Endodermal cell (in vitro differentiated cells): ENCODE results near the gene HLA-DQB1. TPM values are rescaled to one million over a fixed set of nuclear protein-coding genes. Genes with fewer than 3 reads are reported as not detected.
A peak's percentile ranks its signal among the peaks of the same experiment; 100 is the strongest.

ENCODE experiments used
- DNase-seq: peaks from one replicate; pipeline ENCODE4 v3.0.0-alpha.2; 2017
- H3K27ac ChIP-seq: 2 replicates; pipeline ENCODE4 v1.5.1; 2013; ENCODE audit warnings: mild to moderate bottlenecking, low read depth, low read length, moderate library complexity
- H3K27me3 ChIP-seq: 2 replicates; pipeline ENCODE4 v1.6.1; 2013; ENCODE audit warnings: mild to moderate bottlenecking, low read length, moderate library complexity; ENCODE audit not compliant: insufficient read depth, control insufficient read depth, poor library complexity, severe bottlenecking
- H3K36me3 ChIP-seq: 2 replicates; pipeline ENCODE4 v1.7.0; 2013; ENCODE audit warnings: mild to moderate bottlenecking, low read length, moderate library complexity; ENCODE audit not compliant: control insufficient read depth, insufficient read depth
- H3K4me1 ChIP-seq: one replicate; pipeline ENCODE4 v1.7.0; 2013; ENCODE audit warnings: low read length; ENCODE audit not compliant: control insufficient read depth, insufficient read depth
- H3K4me3 ChIP-seq: 2 replicates; pipeline ENCODE4 v1.5.1; 2013; ENCODE audit warnings: mild to moderate bottlenecking, low read length, moderate library complexity
- H3K9ac ChIP-seq: 2 replicates; pipeline ENCODE4 v1.6.1; 2013; ENCODE audit warnings: mild to moderate bottlenecking, low read length, moderate library complexity; ENCODE audit not compliant: poor library complexity, severe bottlenecking; ENCODE audit errors: extremely low read depth
- H3K9me3 ChIP-seq: 2 replicates; pipeline ENCODE4 v1.6.1; 2013; ENCODE audit warnings: mild to moderate bottlenecking, low read length, moderate library complexity; ENCODE audit not compliant: control insufficient read depth
- H3K27ac Mint-ChIP-seq: 2 replicates; pipeline ENCODE4 v1.8.0; 2020; ENCODE audit warnings: mixed read lengths
- H3K27me3 Mint-ChIP-seq: 2 replicates; pipeline ENCODE4 v1.8.0; 2021; ENCODE audit warnings: mild to moderate bottlenecking, mixed read lengths; ENCODE audit not compliant: insufficient read depth
- H3K36me3 Mint-ChIP-seq: 2 replicates; pipeline ENCODE4 v1.8.0; 2020; ENCODE audit warnings: low read depth, mixed read lengths
- H3K4me1 Mint-ChIP-seq: 2 replicates; pipeline ENCODE4 v1.8.0; 2020; ENCODE audit warnings: mixed read lengths
- H3K4me3 Mint-ChIP-seq: 2 replicates; pipeline ENCODE4 v1.8.0; 2020; ENCODE audit warnings: mild to moderate bottlenecking, moderate library complexity, mixed read lengths
- H3K9me3 Mint-ChIP-seq: 2 replicates; pipeline ENCODE4 v1.8.0; 2020; ENCODE audit warnings: mild to moderate bottlenecking, mixed read lengths
- CTCF ChIP-seq: fragments of 200-600 bp; sonication (generic); conservative IDR thresholded peaks from 2 replicates; pipeline ENCODE4 v1.5.0; 2021; ENCODE audit warnings: antibody characterized with exemption, mild to moderate bottlenecking
- WGBS, 2 experiments: methylation state at CpG; one replicate each; pipeline versions ENCODE4 v1.1.5 to v1.1.7; 2013; ENCODE audit warnings: missing lambda C conversion rate in 2 of 2, mixed read lengths in 1 of 2; ENCODE audit not compliant: insufficient coverage in 1 of 2, insufficient read length in 1 of 2; 5-methylcytosine and 5-hydroxymethylcytosine counted together
- total RNA-seq, 2 donors: library from RNA; stranded (reverse); fragmentation: NEBNext Ultra II Directional in 1 of 2; extraction: Animal tissue kit (Norgen Biotek cat#: 25700) in 1 of 2; gene quantifications; 2 replicates in 1 of 2; 3 replicates in 1 of 2; pipeline ENCODE4 v1.2.1, GENCODE V29; 2021

Gene HLA-DQB1
- total RNA-seq, 2 donors from 2014 or later = 2.2 to 11.1 TPM

DNA sequence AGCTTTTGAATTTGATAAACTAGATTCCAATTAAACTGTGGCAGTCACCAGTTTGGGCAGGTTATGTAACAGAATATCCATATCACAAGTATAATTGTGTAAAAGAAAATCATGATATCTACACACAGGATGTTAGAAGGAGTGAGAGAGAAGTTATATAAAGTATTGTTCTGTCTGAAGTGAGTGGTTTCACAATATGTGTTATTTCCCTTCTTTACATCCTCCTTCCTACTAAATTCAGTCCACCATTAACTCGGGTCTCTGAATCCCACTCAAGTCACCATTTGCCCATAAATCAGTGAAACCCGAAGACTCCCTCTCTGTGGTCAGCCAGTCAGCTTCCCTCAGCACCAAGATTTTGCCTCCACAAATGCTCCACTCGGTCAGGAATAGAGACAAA, 796 bp downstream of the HLA-DQB1 start:
- no peaks in the 10 kb centered on the region for H3K27me3 ChIP-seq
- H3K9me3 ChIP-seq = no peaks in the 10 kb centered on the region
- Mint-ChIP-seq H3K27ac (no peak overlapping the region), H3K4me3 (peak overlapping the region; percentile 61), H3K4me1 (no peaks in the 10 kb centered on the region), H3K36me3 (no peaks in the 10 kb centered on the region), H3K9me3 (no peaks in the 10 kb centered on the region), H3K27me3 (peaks cover 44% of the 10 kb centered on the region)
- WGBS, 2 experiments = 39 to 40% methylated on average over 1 to 3 of the region's 3 CpGs
- H3K4me1 ChIP-seq = no peaks in the 10 kb centered on the region
- H3K27ac ChIP-seq = no peak overlapping the region
- no peak for TF ChIP-seq CTCF
- DNase-seq = no peak
- H3K36me3 ChIP-seq = no peaks in the 10 kb centered on the region
- H3K4me3 ChIP-seq = peak overlapping the region; percentile 86
- peak overlapping the region; percentile 20 for H3K9ac ChIP-seq

- 23 to 28% methylated on average over 15 to 47 of the region's 47 CpGs for WGBS, 2 experiments
- no peaks in the 10 kb centered on the region for H3K4me1 Mint-ChIP-seq
- peaks cover 45% of the 10 kb centered on the region for H3K27me3 Mint-ChIP-seq
- Histone ChIP-seq H3K27me3 (no peaks in the 10 kb centered on the region), H3K36me3 (no peaks in the 10 kb centered on the region), H3K9me3 (no peaks in the 10 kb centered on the region), H3K4me1 (no peaks in the 10 kb centered on the region), H3K27ac (no peak overlapping the region), H3K4me3 (peak overlapping the region; percentile 86), H3K9ac (no peak overlapping the region)
- TF ChIP-seq CTCF = no peak
- no peaks in the 10 kb centered on the region for H3K9me3 Mint-ChIP-seq
- H3K27ac Mint-ChIP-seq = no peak overlapping the region
- peak overlapping the region; percentile 61 for H3K4me3 Mint-ChIP-seq
- no peaks in the 10 kb centered on the region for H3K36me3 Mint-ChIP-seq
- peak; percentile 71 for DNase-seq
These were observed 1.6 kb downstream of the HLA-DQB1 start for GRCh38 chr6:32664827-32665362.

GRCh38 chr6:32664354-32664753, 2.1 kb downstream of the HLA-DQB1 start:
- H3K4me3 Mint-ChIP-seq = peak overlapping the region; percentile 61
- Histone ChIP-seq H3K36me3 (no peaks in the 10 kb centered on the region), H3K4me1 (no peaks in the 10 kb centered on the region), H3K27ac (no peak overlapping the region), H3K9me3 (no peaks in the 10 kb centered on the region), H3K4me3 (peak overlapping the region; percentile 86), H3K9ac (no peak overlapping the region), H3K27me3 (no peaks in the 10 kb centered on the region)
- no peak for DNase-seq
- WGBS, 2 experiments = 68 to 76% methylated on average over 5 to 24 of the region's 26 CpGs
- no peaks in the 10 kb centered on the region for H3K36me3 Mint-ChIP-seq
- no peak overlapping the region for H3K27ac Mint-ChIP-seq
- no peaks in the 10 kb centered on the region for H3K4me1 Mint-ChIP-seq
- H3K9me3 Mint-ChIP-seq = no peaks in the 10 kb centered on the region
- no peak for TF ChIP-seq CTCF
- peaks cover 43% of the 10 kb centered on the region for H3K27me3 Mint-ChIP-seq
